ENCODE data around the gene C5orf24.
A peak's percentile ranks its signal among the peaks of the same experiment; 100 is the strongest.

Gene C5orf24

DNA sequence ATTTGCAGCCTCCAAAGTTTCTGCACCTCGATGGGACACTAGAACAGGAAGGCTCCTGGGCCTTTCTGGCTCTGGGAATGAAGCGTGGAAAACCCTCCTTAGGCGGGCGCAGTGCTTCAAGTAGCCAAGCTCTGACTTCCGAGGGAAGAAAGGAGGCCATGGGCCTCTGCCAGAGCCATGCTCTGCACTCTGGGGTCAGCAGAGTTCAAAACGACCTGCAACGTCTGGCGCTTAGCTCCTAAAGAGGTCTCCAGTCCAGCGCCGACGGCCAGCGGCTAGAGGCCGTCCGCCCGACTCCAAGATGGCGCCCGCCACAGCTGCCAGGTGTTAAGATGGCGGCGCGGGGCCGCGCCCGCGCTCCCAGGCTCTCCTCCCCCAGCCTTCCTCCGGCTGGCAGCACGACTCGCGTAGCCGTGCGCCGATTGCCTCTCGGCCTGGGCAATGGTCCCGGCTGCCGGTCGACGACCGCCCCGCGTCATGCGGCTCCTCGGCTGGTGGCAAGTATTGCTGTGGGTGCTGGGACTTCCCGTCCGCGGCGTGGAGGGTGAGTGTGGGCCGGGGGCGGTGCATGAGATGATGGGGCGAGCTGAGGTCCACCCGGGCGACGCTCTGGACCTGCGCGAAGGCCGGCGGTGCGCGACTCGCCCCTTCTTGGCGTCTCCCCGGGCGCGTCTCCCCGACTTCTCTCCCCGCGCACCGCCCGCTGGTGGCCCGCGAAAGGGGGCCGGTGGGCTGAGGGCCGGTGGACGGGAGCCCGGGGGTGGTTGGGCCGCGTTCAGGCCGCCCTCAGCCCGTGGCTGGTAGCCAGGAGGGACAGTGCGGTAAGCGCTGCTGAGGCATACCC lies 28.4 kb downstream of the C5orf24 start, which contains the start of gene TXNDC15:
Gene TXNDC15, plus strand, starts transcription at position 385 of the 844 bp plus-strand sequence. Its CDS starts 57 bp downstream, at position 442.
- 0 out of 2 replicates have a peak, but pooled peaks have one; percentile 34 for TF ChIP-seq ZC3H10 (CRISPR knock-in tag; IDR thresholded peaks at IDR 0.05)
- peak; percentile 86 for TF ChIP-seq ZFP3 (CRISPR knock-in tag; IDR thresholded peaks at IDR 0.05)
- peak; percentile 87 for TF ChIP-seq GLIS3 (CRISPR knock-in tag; IDR thresholded peaks at IDR 0.05)
- peak; percentile 23; the same call in 1 of the 2 replicates for TF ChIP-seq TCF4 (CRISPR knock-in tag; IDR thresholded peaks at IDR 0.05; ENCODE audit: borderline replicate concordance)
- TF ChIP-seq, protein P1, sequence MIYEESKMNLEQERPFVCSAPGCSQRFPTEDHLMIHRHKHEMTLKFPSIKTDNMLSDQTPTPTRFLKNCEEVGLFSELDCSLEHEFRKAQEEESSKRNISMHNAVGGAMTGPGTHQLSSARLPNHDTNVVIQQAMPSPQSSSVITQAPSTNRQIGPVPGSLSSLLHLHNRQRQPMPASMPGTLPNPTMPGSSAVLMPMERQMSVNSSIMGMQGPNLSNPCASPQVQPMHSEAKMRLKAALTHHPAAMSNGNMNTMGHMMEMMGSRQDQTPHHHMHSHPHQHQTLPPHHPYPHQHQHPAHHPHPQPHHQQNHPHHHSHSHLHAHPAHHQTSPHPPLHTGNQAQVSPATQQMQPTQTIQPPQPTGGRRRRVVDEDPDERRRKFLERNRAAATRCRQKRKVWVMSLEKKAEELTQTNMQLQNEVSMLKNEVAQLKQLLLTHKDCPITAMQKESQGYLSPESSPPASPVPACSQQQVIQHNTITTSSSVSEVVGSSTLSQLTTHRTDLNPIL (CRISPR knock-in tag; IDR thresholded peaks at IDR 0.05; ENCODE audit: low read depth), result no peak
- TF ChIP-seq, protein P2, sequence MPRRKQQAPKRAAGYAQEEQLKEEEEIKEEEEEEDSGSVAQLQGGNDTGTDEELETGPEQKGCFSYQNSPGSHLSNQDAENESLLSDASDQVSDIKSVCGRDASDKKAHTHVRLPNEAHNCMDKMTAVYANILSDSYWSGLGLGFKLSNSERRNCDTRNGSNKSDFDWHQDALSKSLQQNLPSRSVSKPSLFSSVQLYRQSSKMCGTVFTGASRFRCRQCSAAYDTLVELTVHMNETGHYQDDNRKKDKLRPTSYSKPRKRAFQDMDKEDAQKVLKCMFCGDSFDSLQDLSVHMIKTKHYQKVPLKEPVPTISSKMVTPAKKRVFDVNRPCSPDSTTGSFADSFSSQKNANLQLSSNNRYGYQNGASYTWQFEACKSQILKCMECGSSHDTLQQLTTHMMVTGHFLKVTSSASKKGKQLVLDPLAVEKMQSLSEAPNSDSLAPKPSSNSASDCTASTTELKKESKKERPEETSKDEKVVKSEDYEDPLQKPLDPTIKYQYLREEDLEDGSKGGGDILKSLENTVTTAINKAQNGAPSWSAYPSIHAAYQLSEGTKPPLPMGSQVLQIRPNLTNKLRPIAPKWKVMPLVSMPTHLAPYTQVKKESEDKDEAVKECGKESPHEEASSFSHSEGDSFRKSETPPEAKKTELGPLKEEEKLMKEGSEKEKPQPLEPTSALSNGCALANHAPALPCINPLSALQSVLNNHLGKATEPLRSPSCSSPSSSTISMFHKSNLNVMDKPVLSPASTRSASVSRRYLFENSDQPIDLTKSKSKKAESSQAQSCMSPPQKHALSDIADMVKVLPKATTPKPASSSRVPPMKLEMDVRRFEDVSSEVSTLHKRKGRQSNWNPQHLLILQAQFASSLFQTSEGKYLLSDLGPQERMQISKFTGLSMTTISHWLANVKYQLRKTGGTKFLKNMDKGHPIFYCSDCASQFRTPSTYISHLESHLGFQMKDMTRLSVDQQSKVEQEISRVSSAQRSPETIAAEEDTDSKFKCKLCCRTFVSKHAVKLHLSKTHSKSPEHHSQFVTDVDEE (CRISPR knock-in tag; IDR thresholded peaks at IDR 0.05), result peak; percentile 91
- no peak for TF ChIP-seq ESRRG (CRISPR knock-in tag; IDR thresholded peaks at IDR 0.05)
- TF ChIP-seq CSDC2 (CRISPR knock-in tag; IDR thresholded peaks at IDR 0.05), result peak; percentile 87; the same call in 1 of the 2 replicates
- ATAC-seq, result peak; percentile 93

DNA sequence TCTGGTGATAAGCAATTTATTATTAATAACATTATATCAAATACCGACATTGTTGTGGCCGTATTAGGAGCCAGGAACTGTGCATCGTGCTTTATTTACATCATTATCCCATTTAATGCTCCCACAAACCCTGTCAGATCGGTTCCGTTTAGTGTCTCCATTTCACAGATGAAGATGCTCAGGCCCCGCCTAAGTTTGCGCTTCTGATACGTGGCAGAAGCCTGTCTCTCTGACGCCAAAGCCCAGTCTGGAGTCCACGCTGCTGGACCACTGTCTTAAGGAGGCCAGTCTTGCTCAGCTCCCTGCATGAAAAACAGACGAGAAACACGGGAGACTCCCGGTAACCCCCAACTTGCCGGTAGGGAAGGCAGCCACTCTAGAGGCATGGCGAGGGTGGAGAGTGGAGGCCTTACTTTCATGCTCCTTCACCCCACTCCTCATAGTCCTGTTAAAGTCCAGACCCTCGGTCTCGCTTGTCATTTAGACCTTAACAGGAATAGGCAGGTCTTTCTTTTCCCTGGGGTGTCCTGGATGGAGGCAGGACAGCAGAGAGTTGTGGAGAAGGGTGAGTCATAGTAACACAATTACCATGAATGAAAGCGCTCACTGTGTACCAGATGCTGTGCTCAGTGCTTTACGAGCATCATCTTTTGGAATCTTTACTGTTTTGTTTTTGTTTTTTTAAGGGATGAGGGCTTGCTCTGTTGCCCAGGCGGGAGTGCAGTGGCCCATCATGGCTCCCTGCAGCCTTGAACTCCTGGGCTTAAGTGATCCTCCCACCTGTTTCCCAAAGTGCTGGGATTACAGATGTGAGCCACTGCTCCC lies 29.3 kb downstream of the C5orf24 start:
- ATAC-seq, result peak; percentile 80
- TF ChIP-seq, protein P3, sequence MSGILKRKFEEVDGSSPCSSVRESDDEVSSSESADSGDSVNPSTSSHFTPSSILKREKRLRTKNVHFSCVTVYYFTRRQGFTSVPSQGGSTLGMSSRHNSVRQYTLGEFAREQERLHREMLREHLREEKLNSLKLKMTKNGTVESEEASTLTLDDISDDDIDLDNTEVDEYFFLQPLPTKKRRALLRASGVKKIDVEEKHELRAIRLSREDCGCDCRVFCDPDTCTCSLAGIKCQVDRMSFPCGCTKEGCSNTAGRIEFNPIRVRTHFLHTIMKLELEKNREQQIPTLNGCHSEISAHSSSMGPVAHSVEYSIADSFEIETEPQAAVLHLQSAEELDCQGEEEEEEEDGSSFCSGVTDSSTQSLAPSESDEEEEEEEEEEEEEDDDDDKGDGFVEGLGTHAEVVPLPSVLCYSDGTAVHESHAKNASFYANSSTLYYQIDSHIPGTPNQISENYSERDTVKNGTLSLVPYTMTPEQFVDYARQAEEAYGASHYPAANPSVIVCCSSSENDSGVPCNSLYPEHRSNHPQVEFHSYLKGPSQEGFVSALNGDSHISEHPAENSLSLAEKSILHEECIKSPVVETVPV (CRISPR knock-in tag; IDR thresholded peaks at IDR 0.05), result no peak
- TF ChIP-seq, protein P1 (CRISPR knock-in tag; IDR thresholded peaks at IDR 0.05; ENCODE audit: low read depth), result no peak
- TF ChIP-seq GLIS3 (CRISPR knock-in tag; IDR thresholded peaks at IDR 0.05), result no peak
- TF ChIP-seq, protein P2 (CRISPR knock-in tag; IDR thresholded peaks at IDR 0.05), result 0 out of 2 replicates have a peak, but pooled peaks have one; percentile 8

DNA sequence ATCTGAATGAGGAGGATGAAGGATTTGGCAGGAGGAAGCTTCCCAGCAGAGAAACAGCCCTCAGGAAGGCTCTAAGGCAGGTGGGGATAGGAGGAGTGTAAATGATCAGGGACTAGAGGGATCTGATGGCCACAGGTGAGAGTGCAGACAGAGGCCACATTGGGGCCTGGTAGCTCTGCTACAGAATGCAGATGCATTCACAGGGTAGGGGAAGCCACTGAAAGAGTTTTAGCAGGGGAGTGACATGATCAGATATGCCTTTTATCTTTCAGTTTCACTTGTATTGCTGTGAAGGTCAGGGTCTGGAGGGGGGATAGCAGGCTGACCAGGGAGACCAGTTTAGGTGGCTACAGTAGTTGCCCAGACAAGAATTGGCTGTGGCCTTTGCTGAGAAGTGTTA lies 31.4 kb downstream of the C5orf24 start:
- ATAC-seq, result no peak
- TF ChIP-seq, protein P4, sequence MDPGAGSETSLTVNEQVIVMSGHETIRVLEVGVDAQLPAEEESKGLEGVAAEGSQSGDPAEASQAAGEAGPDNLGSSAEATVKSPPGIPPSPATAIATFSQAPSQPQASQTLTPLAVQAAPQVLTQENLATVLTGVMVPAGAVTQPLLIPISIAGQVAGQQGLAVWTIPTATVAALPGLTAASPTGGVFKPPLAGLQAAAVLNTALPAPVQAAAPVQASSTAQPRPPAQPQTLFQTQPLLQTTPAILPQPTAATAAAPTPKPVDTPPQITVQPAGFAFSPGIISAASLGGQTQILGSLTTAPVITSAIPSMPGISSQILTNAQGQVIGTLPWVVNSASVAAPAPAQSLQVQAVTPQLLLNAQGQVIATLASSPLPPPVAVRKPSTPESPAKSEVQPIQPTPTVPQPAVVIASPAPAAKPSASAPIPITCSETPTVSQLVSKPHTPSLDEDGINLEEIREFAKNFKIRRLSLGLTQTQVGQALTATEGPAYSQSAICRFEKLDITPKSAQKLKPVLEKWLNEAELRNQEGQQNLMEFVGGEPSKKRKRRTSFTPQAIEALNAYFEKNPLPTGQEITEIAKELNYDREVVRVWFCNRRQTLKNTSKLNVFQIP (CRISPR knock-in tag; IDR thresholded peaks at IDR 0.05; ENCODE audit: borderline replicate concordance, low read depth), result no peak
- no peak for TF ChIP-seq ISL1 (CRISPR knock-in tag; IDR thresholded peaks at IDR 0.05)
- TF ChIP-seq TCF4 (CRISPR knock-in tag; IDR thresholded peaks at IDR 0.05; ENCODE audit: borderline replicate concordance), result no peak
- no peak for TF ChIP-seq ZNF565 (CRISPR knock-in tag; conservative IDR thresholded peaks at IDR 0.05; ENCODE audit: low read depth)
- TF ChIP-seq, protein P3 (CRISPR knock-in tag; IDR thresholded peaks at IDR 0.05), result no peak
- no peak for TF ChIP-seq SNAI2 (CRISPR knock-in tag; IDR thresholded peaks at IDR 0.05)
- no peak for TF ChIP-seq ARNTL (CRISPR knock-in tag; IDR thresholded peaks at IDR 0.05; ENCODE audit: borderline replicate concordance, low read depth)
- TF ChIP-seq ZFP3 (CRISPR knock-in tag; IDR thresholded peaks at IDR 0.05), result no peak
- no peak for TF ChIP-seq ZNF70 (CRISPR knock-in tag; IDR thresholded peaks at IDR 0.05)
- TF ChIP-seq, protein P2 (CRISPR knock-in tag; IDR thresholded peaks at IDR 0.05), result no peak
- no peak for TF ChIP-seq BACH2 (CRISPR knock-in tag; IDR thresholded peaks at IDR 0.05; ENCODE audit: borderline replicate concordance)
- no peak for TF ChIP-seq RARB (CRISPR knock-in tag; IDR thresholded peaks at IDR 0.05)
